CD14-positive monocyte (primary cell): Measurements from ENCODE around the gene PNMA8A. TPM values are rescaled to one million over a fixed set of nuclear protein-coding genes. Genes with fewer than 3 reads are reported as not detected.
A peak's percentile ranks its signal among the peaks of the same experiment; 100 is the strongest.

ENCODE experiments used
- DNase-seq, 3 donors: peaks; one replicate each; pipeline ENCODE4 v3.0.0-alpha.2; 2011 to 2022
- H2AFZ ChIP-seq: 2 replicates; pipeline ENCODE4 v1.6.0; 2012; ENCODE audit warnings: mild to moderate bottlenecking, low read depth, low read length, inconsistent platforms; ENCODE audit not compliant: insufficient read depth, poor library complexity, severe bottlenecking
- H3K27ac ChIP-seq, 2 donors: 1 replicate in 1 of 2; 2 replicates in 1 of 2; pipeline ENCODE4 v1.5.1; 2012 to 2013; ENCODE audit warnings: low read length in 2 of 2, control low read depth in 1 of 2, inconsistent platforms in 1 of 2, low read depth in 1 of 2, mild to moderate bottlenecking in 1 of 2
- H3K27me3 ChIP-seq, 2 donors: one replicate each; pipeline versions ENCODE4 v1.6.0 to v1.6.1; 2011 to 2013; ENCODE audit warnings: low read length in 2 of 2; ENCODE audit not compliant: control insufficient read depth in 2 of 2, insufficient read depth in 2 of 2
- H3K36me3 ChIP-seq, 2 donors: replicated peaks in 1 of 2; 1 replicate in 1 of 2; 2 replicates in 1 of 2; pipeline versions ENCODE4 v1.5.1 to v1.6.1; 2012 to 2013; ENCODE audit warnings: low read length in 2 of 2, control low read depth in 1 of 2, inconsistent platforms in 1 of 2, mild to moderate bottlenecking in 1 of 2; ENCODE audit not compliant: insufficient read depth in 2 of 2, control insufficient read depth in 1 of 2
- H3K4me1 ChIP-seq, 2 donors: 1 replicate in 1 of 2; 2 replicates in 1 of 2; pipeline versions ENCODE4 v1.5.1 to v1.6.1; 2012 to 2013; ENCODE audit warnings: low read length in 2 of 2, control low read depth in 1 of 2, inconsistent platforms in 1 of 2, mild to moderate bottlenecking in 1 of 2, moderate library complexity in 1 of 2; ENCODE audit not compliant: insufficient read depth in 2 of 2, control insufficient read depth in 1 of 2
- H3K4me2 ChIP-seq: replicated peaks from 2 replicates; pipeline ENCODE3; 2012; ENCODE audit warnings: low read length, moderate library complexity, mild to moderate bottlenecking; ENCODE audit not compliant: poor library complexity, severe bottlenecking; ENCODE audit errors: extremely low read depth
- H3K4me3 ChIP-seq, 3 experiments: fragments of 200-600 bp in 1 of 3; sonication (generic) in 1 of 3; replicated peaks in 1 of 3; 1 replicate in 2 of 3; 2 replicates in 1 of 3; pipeline ENCODE4 v1.5.1; 2011 to 2013; ENCODE audit warnings: low read length in 3 of 3, mild to moderate bottlenecking in 3 of 3, control low read depth in 2 of 3, low read depth in 2 of 3, inconsistent platforms in 1 of 3, moderate library complexity in 1 of 3
- H3K79me2 ChIP-seq: 2 replicates; pipeline ENCODE4 v1.6.0; 2012; ENCODE audit warnings: mild to moderate bottlenecking, control low read depth, inconsistent platforms, low read length, moderate library complexity; ENCODE audit not compliant: insufficient read depth
- H3K9ac ChIP-seq: 2 replicates; pipeline ENCODE4 v1.6.0; 2017; ENCODE audit warnings: low read length, mild to moderate bottlenecking; ENCODE audit not compliant: insufficient read depth, poor library complexity, severe bottlenecking
- H3K9me3 ChIP-seq, 2 donors: replicated peaks in 1 of 2; 1 replicate in 1 of 2; 2 replicates in 1 of 2; pipeline versions ENCODE4 v1.5.1 to v1.6.1; 2012 to 2013; ENCODE audit warnings: low read length in 2 of 2, control low read depth in 1 of 2; ENCODE audit not compliant: control insufficient read depth in 1 of 2, insufficient read depth in 1 of 2
- H4K20me1 ChIP-seq: 2 replicates; pipeline ENCODE4 v1.6.0; 2012; ENCODE audit warnings: mild to moderate bottlenecking, low read length, control low read depth, moderate library complexity; ENCODE audit not compliant: insufficient read depth
- H3K27ac Mint-ChIP-seq, 7 donors: one replicate each; pipeline ENCODE4 v1.8.0; 2020; ENCODE audit warnings: mild to moderate bottlenecking in 7 of 7, mixed read lengths in 7 of 7, moderate library complexity in 6 of 7, inconsistent platforms in 2 of 7
- H3K27me3 Mint-ChIP-seq, 3 donors: one replicate each; pipeline ENCODE4 v1.8.0; 2021 to 2022; ENCODE audit warnings: low read depth in 3 of 3, mild to moderate bottlenecking in 3 of 3, mixed read lengths in 3 of 3, moderate library complexity in 3 of 3, inconsistent platforms in 1 of 3
- H3K36me3 Mint-ChIP-seq, 2 donors: one replicate each; pipeline ENCODE4 v1.8.0; 2020; ENCODE audit warnings: mixed read lengths in 2 of 2, inconsistent platforms in 1 of 2, mild to moderate bottlenecking in 1 of 2
- H3K4me1 Mint-ChIP-seq: one replicate; pipeline ENCODE4 v1.8.0; 2020; ENCODE audit warnings: mild to moderate bottlenecking, mixed read lengths
- H3K4me3 Mint-ChIP-seq, 2 donors: one replicate each; pipeline ENCODE4 v1.8.0; 2020; ENCODE audit warnings: mild to moderate bottlenecking in 2 of 2, mixed read lengths in 2 of 2, moderate library complexity in 1 of 2
- H3K9me3 Mint-ChIP-seq, 7 donors: one replicate each; pipeline ENCODE4 v1.8.0; 2020 to 2022; ENCODE audit warnings: mixed read lengths in 7 of 7, mild to moderate bottlenecking in 6 of 7, moderate library complexity in 6 of 7, inconsistent platforms in 2 of 7
- WGBS: methylation state at CpG from one replicate; pipeline ENCODE4 v1.1.5; 2013; ENCODE audit warnings: missing lambda C conversion rate; ENCODE audit not compliant: insufficient coverage; 5-methylcytosine and 5-hydroxymethylcytosine counted together
- intact Hi-C, 2 donors: fragments of 100-400 bp; cut with micrococcal nuclease; formaldehyde crosslinking; loops; one replicate each; pipeline versions ENCODE4 v1.15.0 to v1.15.1; 2023
- polyA plus RNA-seq, 3 donors: library from polyadenylated mRNA; depleted of rRNA in 1 of 3; unstranded in 2 of 3; stranded (reverse) in 1 of 3; fragments of 300-500 nt in 2 of 3; fragments of >200 nt in 1 of 3; fragmentation: Illumina TruSeq in 2 of 3; gene quantifications; 1 replicate in 2 of 3; 2 replicates in 1 of 3; pipeline ENCODE4 v1.2.3, GENCODE V29; 2012 to 2021
- TF ChIP-seq, protein P1 (sequence below): fragments of 200-600 bp; IDR thresholded peaks from one replicate; pipeline ENCODE4 v1.8.0; 2022; ENCODE audit warnings: antibody characterized with exemption, mild to moderate bottlenecking

PNMA8A gene
- polyA plus RNA-seq, 3 donors: not detected

DNA sequence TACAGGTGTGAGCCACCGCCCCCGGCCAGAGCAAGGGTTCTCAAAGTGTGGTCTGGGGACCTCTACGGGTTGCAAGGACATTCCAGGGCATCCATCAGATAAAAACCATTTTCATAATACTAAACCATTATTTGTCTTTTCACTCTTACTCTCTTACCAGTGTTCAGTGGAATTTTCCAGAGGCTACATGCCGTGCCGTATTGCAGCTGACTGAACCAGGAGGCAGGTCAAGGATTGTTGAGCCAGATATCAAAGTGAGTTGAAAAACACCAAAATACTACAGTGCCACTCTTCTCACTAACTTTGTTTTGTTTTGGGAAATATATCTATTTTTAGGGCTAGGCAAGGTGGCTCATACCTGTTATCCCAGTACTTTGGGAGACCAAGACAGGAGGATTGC, 31.5 kb upstream of the PNMA8A start:
- no peak overlapping the region for H3K9ac ChIP-seq
- H3K27ac ChIP-seq: no peak overlapping the region
- no peak overlapping the region for H3K4me3 ChIP-seq
- peaks cover 25 to 43% (median 29%) of the 10 kb centered on the region in 3 donors for H3K27me3 Mint-ChIP-seq
- peaks cover 3% of the 10 kb centered on the region for H3K4me1 Mint-ChIP-seq
- no peaks in the 10 kb centered on the region for H3K36me3 ChIP-seq
- no peaks in the 10 kb centered on the region for H3K4me1 ChIP-seq
- TF ChIP-seq, protein P1, sequence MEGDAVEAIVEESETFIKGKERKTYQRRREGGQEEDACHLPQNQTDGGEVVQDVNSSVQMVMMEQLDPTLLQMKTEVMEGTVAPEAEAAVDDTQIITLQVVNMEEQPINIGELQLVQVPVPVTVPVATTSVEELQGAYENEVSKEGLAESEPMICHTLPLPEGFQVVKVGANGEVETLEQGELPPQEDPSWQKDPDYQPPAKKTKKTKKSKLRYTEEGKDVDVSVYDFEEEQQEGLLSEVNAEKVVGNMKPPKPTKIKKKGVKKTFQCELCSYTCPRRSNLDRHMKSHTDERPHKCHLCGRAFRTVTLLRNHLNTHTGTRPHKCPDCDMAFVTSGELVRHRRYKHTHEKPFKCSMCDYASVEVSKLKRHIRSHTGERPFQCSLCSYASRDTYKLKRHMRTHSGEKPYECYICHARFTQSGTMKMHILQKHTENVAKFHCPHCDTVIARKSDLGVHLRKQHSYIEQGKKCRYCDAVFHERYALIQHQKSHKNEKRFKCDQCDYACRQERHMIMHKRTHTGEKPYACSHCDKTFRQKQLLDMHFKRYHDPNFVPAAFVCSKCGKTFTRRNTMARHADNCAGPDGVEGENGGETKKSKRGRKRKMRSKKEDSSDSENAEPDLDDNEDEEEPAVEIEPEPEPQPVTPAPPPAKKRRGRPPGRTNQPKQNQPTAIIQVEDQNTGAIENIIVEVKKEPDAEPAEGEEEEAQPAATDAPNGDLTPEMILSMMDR: no peak
- H3K27ac Mint-ChIP-seq: no peak overlapping the region
- intact Hi-C loops: no loop called here
- peaks cover 0 to 8% (median 4%) of the 10 kb centered on the region in 7 donors for H3K9me3 Mint-ChIP-seq
- DNase-seq: no peak
- H3K4me2 ChIP-seq: no peak overlapping the region
- H3K27me3 ChIP-seq: peaks cover 0 to 6% of the 10 kb centered on the region in 2 donors
- no peaks in the 10 kb centered on the region for H4K20me1 ChIP-seq
- WGBS: 100% methylated on average over 3 of the region's 5 CpGs
- H3K4me3 Mint-ChIP-seq: peak overlapping the region in 1 of 2 donors; percentile 20
- no peaks in the 10 kb centered on the region for H3K36me3 Mint-ChIP-seq
- no peaks in the 10 kb centered on the region for H3K9me3 ChIP-seq
- no peaks in the 10 kb centered on the region for H3K79me2 ChIP-seq
- no peak overlapping the region for H2AFZ ChIP-seq

DNA sequence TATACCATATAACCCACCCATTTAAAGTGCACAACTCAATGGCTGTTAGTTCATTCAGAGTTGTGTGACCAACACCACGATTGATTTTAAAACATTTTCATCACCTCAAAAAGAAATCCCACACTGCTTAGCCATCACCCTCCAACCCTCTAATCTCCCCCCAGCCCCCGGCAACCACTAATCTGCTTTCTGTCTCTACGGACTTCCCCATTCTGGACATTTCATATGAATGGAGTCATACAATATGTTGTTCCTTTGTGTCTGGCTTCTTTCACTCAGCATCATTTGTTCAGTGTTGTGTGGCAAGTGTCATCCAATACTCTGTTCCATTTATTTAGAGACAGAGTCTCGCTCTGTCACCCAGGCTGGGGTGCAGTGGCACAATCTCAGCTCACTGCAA, 28.3 kb upstream of the PNMA8A start:
- WGBS: 40% methylated on average over 1 of the region's 4 CpGs
- no peak for DNase-seq
- Histone ChIP-seq H3K79me2 (no peaks in the 10 kb centered on the region), H3K9me3 (peaks cover 0 to 11% of the 10 kb centered on the region in 2 donors), H2AFZ (no peak overlapping the region), H4K20me1 (no peaks in the 10 kb centered on the region), H3K4me3 (no peak overlapping the region), H3K27ac (no peak overlapping the region), H3K36me3 (no peaks in the 10 kb centered on the region), H3K4me1 (peaks cover 0 to 6% of the 10 kb centered on the region in 2 donors), H3K27me3 (peaks cover 3 to 27% of the 10 kb centered on the region in 2 donors), H3K4me2 (no peak overlapping the region), H3K9ac (no peak overlapping the region)
- H3K27me3 Mint-ChIP-seq: peaks cover 36 to 61% (median 38%) of the 10 kb centered on the region in 3 donors
- peak overlapping the region in 1 of 2 donors; percentile 57 for H3K4me3 Mint-ChIP-seq
- H3K4me1 Mint-ChIP-seq: peaks cover 3% of the 10 kb centered on the region
- H3K36me3 Mint-ChIP-seq: peaks cover 0 to under 1% of the 10 kb centered on the region in 2 donors
- intact Hi-C loops: no loop called here
- H3K9me3 Mint-ChIP-seq: peaks cover 0 to 10% (median 4%) of the 10 kb centered on the region in 7 donors
- no peak overlapping the region for H3K27ac Mint-ChIP-seq
- TF ChIP-seq, protein P1: no peak
